Hematopoietic multipotent progenitor cell treated with erythropoietin and hydrocortisone succinate and interleukin-3 and kit ligand, for 15 days (in vitro differentiated cells): ENCODE data around the gene TRIM5.

Experiments
- DNase-seq: peaks from one replicate; pipeline ENCODE4 v3.0.0-alpha.2; 2015; ENCODE audit warnings: low spot score

The TRIM5 gene

GRCh38 chr11:5624489-5625279 is 60.2 kb downstream of the TRIM5 start, which contains the start of gene TRIM34:
Gene TRIM34, plus strand, starts transcription at chr11:5625001. Its CDS starts 7,331 bp downstream, at chr11:5632332.
- DNase-seq = peak; percentile 74

GRCh38 chr11:5622802-5623201 is 62.1 kb downstream of the TRIM5 start:
- DNase-seq = no peak

GRCh38 chr11:5621580-5621979 is 63.3 kb downstream of the TRIM5 start:
- DNase-seq = no peak

GRCh38 chr11:5620651-5621521 is 64.0 kb downstream of the TRIM5 start:
- no peak for DNase-seq

- no peak for DNase-seq
Observed at GRCh38 chr11:5618807-5619206, 66.1 kb downstream of the TRIM5 start.
